Ovary (tissue), 9 donors: Measurements from ENCODE around the gene SLC16A3. TPM values are rescaled to one million over a fixed set of nuclear protein-coding genes. Genes with fewer than 3 reads are reported as not detected.

Experiments used
- DNase-seq, 5 donors: peaks; one replicate each; pipeline ENCODE4 v3.0.0-alpha.2; 2019 to 2020
- H3K27ac ChIP-seq, 2 donors: fragments of 200-600 bp; one replicate each; pipeline versions ENCODE4 v1.5.1 to v1.8.0; 2019 to 2022
- H3K27me3 ChIP-seq: fragments of 200-600 bp; one replicate; pipeline ENCODE4 v1.8.0; 2022
- H3K36me3 ChIP-seq: fragments of 200-600 bp; sonication (generic); one replicate; pipeline ENCODE4 v1.5.1; 2019
- H3K4me1 ChIP-seq: one replicate; pipeline ENCODE4 v1.8.1; 2013; ENCODE audit warnings: mild to moderate bottlenecking, moderate library complexity; ENCODE audit not compliant: insufficient read depth
- H3K4me3 ChIP-seq: fragments of 200-600 bp; sonication (generic); one replicate; pipeline ENCODE4 v1.5.1; 2017
- H3K9me3 ChIP-seq, 2 donors: fragments of 200-600 bp in 1 of 2; sonication (generic) in 1 of 2; one replicate each; pipeline versions ENCODE4 v1.5.1 to v1.8.1; 2013 to 2019; ENCODE audit warnings: mild to moderate bottlenecking in 1 of 2, moderate library complexity in 1 of 2
- CTCF ChIP-seq, 3 donors: fragments of 450-650 bp in 2 of 3; fragments of 200-600 bp in 1 of 3; IDR thresholded peaks; one replicate each; pipeline versions ENCODE4 v1.5.1 to v1.8.0; 2016 to 2022; ENCODE audit warnings: antibody characterized with exemption in 3 of 3, mild to moderate bottlenecking in 1 of 3
- EP300 ChIP-seq: sonication (generic); formaldehyde crosslinking; IDR thresholded peaks from one replicate; pipeline ENCODE4 v1.6.1; 2017; ENCODE audit warnings: antibody characterized with exemption
- POLR2A ChIP-seq: fragments of 450-650 bp; IDR thresholded peaks from one replicate; pipeline ENCODE4 v1.6.1; 2017; ENCODE audit warnings: antibody characterized with exemption, mild to moderate bottlenecking, moderate library complexity
- WGBS, 3 donors: extraction: QIAGEN DNeasy Blood & Tissue Kit in 1 of 3; methylation state at CpG; one replicate each; pipeline versions ENCODE4 v1.1.5 to v1.1.7; 2013 to 2017; 5-methylcytosine and 5-hydroxymethylcytosine counted together
- intact Hi-C, 4 donors: fragments of 100-400 bp; cut with DNase I; formaldehyde crosslinking; loops; one replicate each; pipeline versions ENCODE4 v1.11.0 to v1.15.1; 2022 to 2023
- polyA plus RNA-seq, 2 donors: library from polyadenylated mRNA; stranded (reverse); fragments of 200-250 nt in 1 of 2; fragments of 350-450 nt in 1 of 2; fragmentation: Illumina TruSeq in 1 of 2; extraction: RNeasy Lipid Tissue Mini Kit (QIAGEN cat#74804) in 1 of 2; gene quantifications; one replicate each; pipeline ENCODE4 v1.2.3, GENCODE V29; 2013 to 2014
- total RNA-seq, 7 donors: library from RNA; depleted of rRNA in 2 of 7; stranded (reverse); fragments of >200 nt in 2 of 7; fragmentation: NEBNext Ultra II Directional in 3 of 7; extraction: Animal tissue kit (Norgen Biotek cat#: 25700) in 3 of 7; gene quantifications; one replicate each; pipeline versions ENCODE4 v1.1.0 to v1.2.4, GENCODE V29; 2016 to 2023
- donor health status: DM: no; HTN: no; CAD: no; lungs with moderate emphysema.
- donor health status: DM: no; HTN: no; CAD: no.
- donor health status: Bipolar disorder and iron deficiency.
- donor health status: DM: yes; HTN: yes; CAD: no.
- donor health status: DM: no; HTN: no; CAD: no.
- donor health status: DM: yes; HTN: yes; CAD: no.

SLC16A3 gene
- total and polyA plus RNA-seq, 9 donors, result 3.5 to 23.2 (median 15.8) TPM

DNA sequence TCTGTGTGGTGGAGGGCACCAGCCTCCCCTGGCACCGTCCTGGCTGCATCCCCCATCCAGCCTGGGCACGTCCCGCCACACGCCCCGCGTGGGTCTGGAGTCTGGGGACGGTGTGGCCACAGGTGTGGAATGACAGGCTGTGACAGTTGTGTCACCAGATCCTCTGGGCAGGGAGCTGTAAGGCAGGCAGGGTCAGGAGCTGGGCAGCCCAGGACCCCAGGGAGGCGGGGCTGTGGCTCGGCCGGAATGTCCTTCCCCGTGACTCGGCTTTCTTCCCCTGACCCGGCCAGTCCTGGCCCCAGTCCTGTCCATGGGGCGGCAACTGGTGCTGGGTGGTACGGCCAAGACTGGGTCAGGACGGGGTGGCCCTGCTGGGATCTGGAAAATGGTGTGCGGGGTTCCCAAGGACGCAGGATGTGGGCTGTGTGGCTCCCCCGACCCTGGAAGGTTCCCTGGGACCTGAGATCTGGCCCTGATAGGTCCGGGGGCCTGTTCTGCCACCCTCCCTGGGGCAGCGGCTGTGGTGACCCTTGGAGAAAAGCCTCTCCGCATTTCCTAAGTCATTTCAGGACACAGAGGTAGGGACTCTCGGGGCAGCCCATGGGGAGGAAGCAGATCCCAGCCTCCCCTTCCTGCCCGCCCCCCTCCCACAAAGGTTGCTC is 3.3 kb upstream of the SLC16A3 start:
- H3K27ac ChIP-seq, result no peak overlapping the region
- DNase-seq, result peak in 1 of 5 donors; percentile 19

DNA sequence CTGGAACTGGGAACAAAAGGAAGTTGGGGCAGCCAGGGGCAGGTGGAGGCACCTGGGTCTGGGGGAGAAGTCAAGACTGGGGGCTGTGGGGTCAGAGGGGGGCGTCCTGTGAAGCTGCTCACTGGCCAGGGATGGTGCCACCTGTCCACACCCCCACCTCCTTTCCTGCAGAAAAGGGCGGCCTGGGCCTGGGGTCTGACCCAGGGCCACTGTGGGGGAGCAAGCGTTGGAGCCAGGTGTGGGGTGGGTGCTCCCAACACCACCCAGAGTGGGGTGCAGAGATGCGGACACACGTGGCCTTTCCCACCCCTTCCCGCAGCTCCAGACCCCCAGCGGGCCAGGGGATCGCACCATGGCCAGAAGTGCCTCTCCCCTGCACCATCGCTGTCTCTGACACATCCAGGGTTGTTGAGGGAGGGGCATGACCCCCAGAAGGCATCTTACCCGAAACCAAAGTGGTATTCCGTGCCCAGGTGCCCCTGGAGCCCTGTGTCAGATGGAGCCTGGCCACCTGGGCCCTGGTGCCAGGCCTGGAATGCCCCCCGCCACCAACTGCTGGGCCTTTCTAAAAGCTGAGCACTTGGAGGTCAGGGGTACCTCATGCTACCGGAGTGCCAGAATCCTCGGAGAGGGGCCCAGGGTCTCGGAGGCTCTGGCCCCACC is 2.6 kb upstream of the SLC16A3 start:
- Histone ChIP-seq H3K27ac (no peak overlapping the region), H3K27me3 (no peaks in the 10 kb centered on the region), H3K4me3 (no peak overlapping the region), H3K9me3 (no peaks in the 10 kb centered on the region), H3K4me1 (peaks cover 7% of the 10 kb centered on the region), H3K36me3 (no peaks in the 10 kb centered on the region)
- intact Hi-C loops, result no loop called here
- DNase-seq, result peak in 1 of 5 donors; percentile 8
- WGBS, 3 donors, result 82 to 88% (median 86%) methylated on average over 14 to 15 of the region's 15 CpGs
- TF ChIP-seq EP300 (no peak), POLR2A (no peak), CTCF (IDR thresholded peaks at IDR 0.05) (no peak)

More for the DNA sequence above, 3.3 kb upstream of the SLC16A3 start:
- 73 to 79% (median 77%) methylated on average over 24 of the region's 24 CpGs for WGBS, 3 donors
- Histone ChIP-seq H3K36me3 (no peaks in the 10 kb centered on the region), H3K9me3 (no peaks in the 10 kb centered on the region), H3K4me1 (peaks cover 4% of the 10 kb centered on the region), H3K27me3 (no peaks in the 10 kb centered on the region), H3K4me3 (no peak overlapping the region)
- intact Hi-C loops, result no loop called here
- no peak for TF ChIP-seq EP300
- TF ChIP-seq CTCF (IDR thresholded peaks at IDR 0.05), result no peak
- no peak for TF ChIP-seq POLR2A

DNA sequence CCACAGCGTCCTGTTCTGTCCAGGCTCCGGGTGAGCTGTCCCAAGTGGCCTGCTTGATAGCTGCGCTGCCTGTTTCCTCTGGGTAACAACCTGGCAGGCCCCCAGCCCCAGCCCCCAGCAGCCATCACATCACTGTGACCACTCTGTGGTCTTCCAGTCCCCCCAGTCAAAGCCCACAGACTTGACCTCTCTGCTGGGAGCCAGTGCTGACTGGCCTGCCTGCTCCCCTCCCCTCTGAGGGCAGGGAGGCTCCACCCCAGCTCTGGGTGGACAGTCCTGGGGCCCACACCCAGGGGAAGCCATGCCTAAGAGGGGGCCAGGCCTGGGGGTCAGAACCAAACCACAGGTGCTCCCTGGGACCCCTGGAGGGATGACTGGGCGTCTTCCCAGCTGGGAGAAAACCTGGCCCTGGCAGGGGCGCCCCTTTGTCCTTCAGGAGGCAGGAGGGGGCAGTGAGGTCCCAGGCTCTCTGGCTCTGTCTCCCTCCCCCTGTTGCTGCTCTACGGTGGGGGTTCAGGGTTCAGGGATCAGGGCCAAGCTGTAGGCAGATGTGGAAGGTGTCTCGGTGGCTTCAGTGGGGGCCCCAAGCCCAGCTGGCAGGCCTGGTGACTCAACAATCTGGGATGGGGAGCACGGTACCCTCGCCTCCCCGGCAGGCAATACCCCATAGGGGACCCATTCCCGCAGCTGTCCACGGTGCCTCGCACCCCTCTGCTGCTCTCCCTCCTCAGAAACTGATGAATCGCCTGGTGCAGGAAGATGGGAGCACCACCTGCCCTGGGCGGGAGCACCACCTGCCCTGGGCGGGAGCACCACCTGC is 1.8 kb upstream of the SLC16A3 start:
- Histone ChIP-seq H3K27ac (peak overlapping the region in 1 of 2 donors; percentile 4), H3K27me3 (no peaks in the 10 kb centered on the region), H3K4me1 (peaks cover 12% of the 10 kb centered on the region), H3K9me3 (no peaks in the 10 kb centered on the region), H3K36me3 (no peaks in the 10 kb centered on the region), H3K4me3 (no peak overlapping the region)
- DNase-seq, result peak in 1 of 5 donors; percentile 8
- intact Hi-C loops, result no loop called here
- TF ChIP-seq EP300, result no peak
- no peak for TF ChIP-seq CTCF (IDR thresholded peaks at IDR 0.05)
- TF ChIP-seq POLR2A, result no peak
- 82 to 86% (median 85%) methylated on average over 16 of the region's 16 CpGs for WGBS, 3 donors

- no peak for DNase-seq
Observed at GRCh38 chr17:82227629-82228277, 1.1 kb upstream of the SLC16A3 start.

More at GRCh38 chr17:82227629-82228277, 1.1 kb upstream of the SLC16A3 start:
- H3K27ac ChIP-seq, result peak overlapping the region in 1 of 2 donors; percentile 4
- no peaks in the 10 kb centered on the region for H3K36me3 ChIP-seq
- H3K9me3 ChIP-seq, result no peaks in the 10 kb centered on the region
- intact Hi-C loops, result no loop called here
- no peaks in the 10 kb centered on the region for H3K27me3 ChIP-seq
- no peak overlapping the region for H3K4me3 ChIP-seq
- TF ChIP-seq CTCF (IDR thresholded peaks at IDR 0.05) (no peak), POLR2A (no peak)
- peaks cover 14% of the 10 kb centered on the region for H3K4me1 ChIP-seq
- 79 to 87% (median 79%) methylated on average over 16 to 18 of the region's 18 CpGs for WGBS, 3 donors
